ENCODE results near the gene RHBDD1.
A peak's percentile ranks its signal among the peaks of the same experiment; 100 is the strongest.

Gene RHBDD1

DNA sequence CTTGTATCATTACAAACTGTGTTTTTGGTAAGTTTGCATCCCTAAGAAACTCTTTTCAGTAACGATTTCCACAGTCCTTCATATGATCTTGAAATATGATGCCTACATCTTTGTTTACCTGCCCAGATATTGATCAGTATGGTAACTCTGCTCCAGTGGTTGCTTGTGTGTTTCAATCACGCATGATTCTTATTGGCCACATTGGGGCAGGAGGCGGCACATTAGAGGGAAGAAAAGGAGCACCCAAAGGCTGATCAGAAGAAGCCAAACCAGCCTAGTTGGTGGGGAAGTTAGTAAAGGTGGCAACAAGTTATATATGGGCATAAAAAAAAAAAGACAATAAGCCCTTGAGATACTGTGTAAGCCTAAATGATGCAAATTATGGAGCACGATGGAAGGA, 158.9 kb downstream of the RHBDD1 start:
- H4K20me1 ChIP-seq = no peaks in the 10 kb centered on the region
- H3K27me3 ChIP-seq = no peaks in the 10 kb centered on the region
- no peak overlapping the region for H3K9ac ChIP-seq
- H3K4me1 ChIP-seq = peaks cover 11 to 26% (median 20%) of the 10 kb centered on the region in 10 experiments
- peaks cover 0 to 25% (median 12%) of the 10 kb centered on the region in 11 experiments; a peak in 14 of 22 replicates for H3K36me3 ChIP-seq
- H3K4me2 ChIP-seq = peak overlapping the region in 8 of 11 experiments; percentile 45 to 82 (median 59); a peak in 16 of 22 replicates
- TF ChIP-seq Cebpa-rat (IDR thresholded peaks at IDR 0.05) = no peak
- H3K4me3 ChIP-seq = no peak overlapping the region
- peaks cover 0 to 11% (median 8%) of the 10 kb centered on the region in 11 experiments; a peak in 12 of 22 replicates for H3K9me3 ChIP-seq (replicated peaks in 1 of 11)
- H3K27ac ChIP-seq = 0 out of 22 replicates have a peak overlapping the region, but pooled peaks of 1 of the 11 experiments have one; percentile 30

DNA sequence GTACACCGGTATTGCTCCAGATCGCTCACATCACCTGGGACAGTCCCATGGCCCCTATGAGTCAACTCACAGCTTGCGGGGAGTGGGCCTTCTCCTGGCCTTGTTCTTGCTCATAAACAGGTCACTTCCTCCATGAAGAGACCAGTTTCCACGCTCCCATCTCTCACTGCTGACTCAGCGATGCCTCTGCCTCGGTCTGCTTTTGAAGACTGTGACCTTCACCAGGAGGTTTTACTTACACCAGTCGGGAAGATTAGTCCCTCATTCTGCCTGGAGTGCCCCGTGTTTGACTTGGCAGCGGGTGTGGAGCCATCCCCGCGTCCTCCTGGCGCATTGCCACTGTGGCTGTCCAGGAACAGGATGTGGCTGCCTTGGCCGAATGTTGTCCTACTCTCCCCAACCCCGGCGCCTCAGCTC, 159.8 kb downstream of the RHBDD1 start:
- Histone ChIP-seq H3K9ac (no peak overlapping the region), H3K27ac (peak overlapping the region in 1 of 11 experiments; percentile 30; a peak in 1 of 22 replicates), H3K36me3 (peaks cover 0 to 25% (median 15%) of the 10 kb centered on the region in 11 experiments; a peak in 15 of 22 replicates)

DNA sequence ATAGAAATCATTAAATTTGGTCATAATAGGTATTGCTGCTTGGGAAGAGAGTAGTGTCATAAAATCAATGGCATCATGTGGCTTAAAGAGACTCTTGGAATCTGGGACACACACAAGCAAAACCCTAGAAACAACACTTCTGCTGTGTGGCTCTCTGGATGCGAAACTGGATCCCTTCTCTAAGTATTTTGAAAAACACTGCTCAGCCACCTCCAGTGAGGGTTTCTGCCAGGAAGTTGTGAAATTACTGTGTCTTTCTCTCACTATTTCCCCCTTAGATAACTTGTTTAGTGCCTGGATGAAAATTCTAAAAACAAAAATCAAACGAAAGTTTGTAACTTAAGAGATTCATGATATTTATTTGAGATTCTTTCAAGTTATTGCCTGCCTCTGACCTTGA, 163.8 kb downstream of the RHBDD1 start:
- peaks cover 11 to 19% (median 16%) of the 10 kb centered on the region in 10 experiments for H3K4me1 ChIP-seq
- H3K4me2 ChIP-seq = no peak overlapping the region
- no peak overlapping the region for H3K27ac ChIP-seq
- TF ChIP-seq Cebpa-rat (IDR thresholded peaks at IDR 0.05) = no peak
- H3K27me3 ChIP-seq = no peaks in the 10 kb centered on the region
- H3K9ac ChIP-seq = no peak overlapping the region
- peaks cover 0 to 17% (median 11%) of the 10 kb centered on the region in 11 experiments; a peak in 15 of 22 replicates for H3K36me3 ChIP-seq
- peaks cover 6 to 23% (median 14%) of the 10 kb centered on the region in 11 experiments; a peak in 20 of 22 replicates for H3K9me3 ChIP-seq (replicated peaks in 1 of 11)
- H4K20me1 ChIP-seq = no peaks in the 10 kb centered on the region
- no peak overlapping the region for H3K4me3 ChIP-seq

More for the DNA sequence above, 159.8 kb downstream of the RHBDD1 start:
- Histone ChIP-seq H3K4me1 (peaks cover 11 to 26% (median 21%) of the 10 kb centered on the region in 10 experiments), H3K4me2 (peak overlapping the region; percentile 8 to 82 (median 55); a peak in 21 of 22 replicates), H4K20me1 (no peaks in the 10 kb centered on the region), H3K27me3 (no peaks in the 10 kb centered on the region), H3K9me3 (replicated peaks in 1 of 11) (peaks cover 3 to 14% (median 12%) of the 10 kb centered on the region in 11 experiments; a peak in 21 of 22 replicates), H3K4me3 (no peak overlapping the region; a peak in 1 of 20 replicates)
- no peak for TF ChIP-seq Cebpa-rat (IDR thresholded peaks at IDR 0.05)

DNA sequence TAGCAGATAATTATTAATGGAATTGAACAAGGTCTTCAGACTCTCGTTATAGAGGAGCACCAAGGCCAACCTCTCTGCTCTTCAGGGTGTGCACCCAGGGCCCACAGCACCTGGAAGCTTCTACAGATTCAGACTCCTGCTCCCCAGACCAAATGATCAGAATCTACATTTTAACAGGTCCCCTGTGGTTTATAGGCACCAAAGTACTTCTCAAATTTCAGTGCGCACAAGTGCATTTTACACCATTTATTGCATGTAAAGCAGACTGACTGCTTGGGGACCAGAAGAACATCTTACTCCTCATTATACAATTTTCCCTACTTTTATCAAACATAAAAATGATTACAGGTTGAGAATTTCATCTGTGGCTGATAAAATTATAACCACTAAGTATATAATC, 164.3 kb downstream of the RHBDD1 start:
- H4K20me1 ChIP-seq = no peaks in the 10 kb centered on the region
- no peak overlapping the region for H3K9ac ChIP-seq
- no peak for TF ChIP-seq Cebpa-rat (IDR thresholded peaks at IDR 0.05)
- H3K27me3 ChIP-seq = no peaks in the 10 kb centered on the region
- H3K4me1 ChIP-seq = peaks cover 9 to 14% (median 11%) of the 10 kb centered on the region in 10 experiments
- H3K36me3 ChIP-seq = peaks cover 0 to 17% (median 11%) of the 10 kb centered on the region in 11 experiments; a peak in 15 of 22 replicates
- no peak overlapping the region for H3K27ac ChIP-seq
- H3K4me3 ChIP-seq = no peak overlapping the region
- no peak overlapping the region for H3K4me2 ChIP-seq
- peaks cover 6 to 23% (median 14%) of the 10 kb centered on the region in 11 experiments; a peak in 20 of 22 replicates for H3K9me3 ChIP-seq (replicated peaks in 1 of 11)

DNA sequence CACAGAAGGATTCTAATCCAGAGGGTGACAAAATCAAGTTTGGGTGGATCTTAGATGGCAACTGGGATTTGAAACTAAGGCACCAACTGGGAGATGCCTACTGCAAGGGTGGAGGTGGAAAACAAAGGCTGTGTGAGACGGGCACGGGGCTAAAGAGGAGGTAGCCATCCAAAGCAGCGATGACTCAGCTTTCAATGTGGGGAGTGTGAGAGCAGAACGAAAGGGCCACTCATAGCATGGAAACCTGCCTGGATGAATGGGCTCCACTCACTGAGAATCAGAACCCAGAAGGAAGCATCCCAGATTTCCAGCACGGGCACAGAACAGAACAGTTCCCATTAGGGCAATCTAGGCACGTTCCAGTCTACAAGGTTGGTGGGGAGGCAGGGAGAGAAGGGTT, 168.6 kb downstream of the RHBDD1 start:
- peaks cover 0 to 8% (median 0%) of the 10 kb centered on the region in 11 experiments; a peak in 3 of 22 replicates for H3K36me3 ChIP-seq
- no peaks in the 10 kb centered on the region for H4K20me1 ChIP-seq
- no peak overlapping the region for H3K9ac ChIP-seq
- no peak overlapping the region for H3K4me2 ChIP-seq
- 0 out of 20 replicates have a peak, but pooled peaks cover 0 to 4% (median 0%) of the 10 kb centered on the region in 10 experiments for H3K4me1 ChIP-seq
- no peak overlapping the region for H3K4me3 ChIP-seq
- no peak overlapping the region for H3K27ac ChIP-seq
- peaks cover 0 to 14% (median 9%) of the 10 kb centered on the region in 11 experiments; a peak in 16 of 22 replicates for H3K9me3 ChIP-seq (replicated peaks in 1 of 11)
- no peaks in the 10 kb centered on the region for H3K27me3 ChIP-seq
- no peak for TF ChIP-seq Cebpa-rat (IDR thresholded peaks at IDR 0.05)

DNA sequence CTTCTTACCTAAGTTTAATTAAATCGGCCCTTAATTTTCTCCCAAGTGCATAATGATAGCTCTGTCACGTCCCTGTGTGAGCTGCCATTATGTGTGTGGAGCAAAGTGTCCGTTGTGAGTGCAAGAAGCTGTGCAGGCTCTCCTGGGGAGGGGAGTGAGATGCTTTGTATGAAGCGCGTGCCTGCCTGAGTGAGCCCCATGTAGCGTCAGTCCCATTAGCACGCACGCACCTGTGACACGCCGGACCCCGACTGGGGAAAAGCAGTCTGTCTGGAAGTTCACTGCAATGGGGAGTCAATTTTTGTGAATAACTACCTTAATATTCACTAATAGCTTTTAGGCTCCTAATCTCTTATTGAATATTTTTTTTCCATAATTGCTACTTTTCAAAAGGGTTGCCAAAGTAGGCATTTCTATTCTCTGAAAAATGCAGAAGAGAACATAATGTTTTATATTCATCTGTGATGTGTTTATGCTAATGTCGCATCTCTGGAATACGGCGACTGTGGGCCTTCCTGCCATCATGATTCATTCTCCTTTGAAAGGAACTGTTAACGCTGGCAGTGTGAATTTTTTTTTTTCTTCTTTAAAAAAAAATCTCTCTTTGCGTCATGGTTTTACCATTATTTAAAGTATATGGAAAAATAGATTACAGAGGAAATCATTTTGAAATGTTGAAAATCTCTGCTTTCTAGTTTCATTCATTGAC, 170.5 kb downstream of the RHBDD1 start:
- no peaks in the 10 kb centered on the region for H3K36me3 ChIP-seq
- no peak overlapping the region for H3K4me2 ChIP-seq
- H4K20me1 ChIP-seq = no peaks in the 10 kb centered on the region
- peaks cover 0 to 4% (median 0%) of the 10 kb centered on the region in 11 experiments; a peak in 6 of 22 replicates for H3K9me3 ChIP-seq (replicated peaks in 1 of 11)
- no peak overlapping the region for H3K9ac ChIP-seq
- H3K27ac ChIP-seq = no peak overlapping the region
- H3K27me3 ChIP-seq = no peaks in the 10 kb centered on the region
- no peak overlapping the region for H3K4me3 ChIP-seq
- no peak for TF ChIP-seq Cebpa-rat (IDR thresholded peaks at IDR 0.05)
- no peaks in the 10 kb centered on the region for H3K4me1 ChIP-seq

DNA sequence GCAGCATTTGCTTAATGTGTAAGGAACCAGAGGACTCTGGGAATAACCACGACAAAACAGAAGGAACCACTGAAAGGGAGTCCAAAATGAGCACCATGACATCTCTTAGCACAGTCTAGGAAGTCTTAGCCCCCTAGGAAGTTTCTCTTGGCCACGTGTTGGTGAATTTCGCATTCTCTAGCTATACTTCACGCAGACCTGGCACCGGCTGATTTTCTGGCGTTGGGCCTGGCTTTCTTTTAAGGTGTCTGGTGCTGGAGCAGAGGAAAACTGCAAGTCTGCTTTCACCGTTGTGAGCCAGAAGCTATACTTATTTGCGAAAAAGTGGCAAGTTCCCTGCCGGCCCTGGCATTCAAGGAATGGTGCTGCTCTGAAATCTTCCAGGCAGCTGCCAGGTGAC, 171.3 kb downstream of the RHBDD1 start:
- Histone ChIP-seq H3K36me3 (no peaks in the 10 kb centered on the region), H3K9me3 (replicated peaks in 1 of 11) (no peaks in the 10 kb centered on the region; a peak in 1 of 22 replicates), H3K27ac (no peak overlapping the region), H4K20me1 (no peaks in the 10 kb centered on the region), H3K4me1 (no peaks in the 10 kb centered on the region), H3K4me3 (no peak overlapping the region), H3K4me2 (no peak overlapping the region), H3K9ac (no peak overlapping the region), H3K27me3 (no peaks in the 10 kb centered on the region)
- no peak for TF ChIP-seq Cebpa-rat (IDR thresholded peaks at IDR 0.05)

DNA sequence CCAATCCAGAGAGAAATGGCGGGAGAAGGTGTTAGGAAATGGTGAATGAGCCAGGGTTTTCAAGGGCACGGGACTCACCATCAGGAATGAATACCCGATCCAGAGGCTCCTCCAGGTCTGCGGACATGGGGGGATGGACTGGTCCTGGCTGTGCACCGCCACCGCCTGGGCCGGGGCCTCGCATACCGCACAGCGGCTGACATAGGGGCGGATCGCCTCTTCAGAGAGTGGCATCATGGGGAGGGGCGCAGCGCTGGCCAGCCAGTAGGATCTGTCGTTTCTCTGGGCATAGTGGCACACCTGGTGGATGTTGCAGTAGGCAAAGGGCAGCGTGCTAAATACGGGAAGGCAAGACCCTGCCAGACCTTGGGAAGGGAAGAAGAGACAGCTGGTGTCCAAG, 172.1 kb downstream of the RHBDD1 start:
- H3K4me2 ChIP-seq = no peak overlapping the region
- no peaks in the 10 kb centered on the region for H3K36me3 ChIP-seq
- no peaks in the 10 kb centered on the region for H4K20me1 ChIP-seq

DNA sequence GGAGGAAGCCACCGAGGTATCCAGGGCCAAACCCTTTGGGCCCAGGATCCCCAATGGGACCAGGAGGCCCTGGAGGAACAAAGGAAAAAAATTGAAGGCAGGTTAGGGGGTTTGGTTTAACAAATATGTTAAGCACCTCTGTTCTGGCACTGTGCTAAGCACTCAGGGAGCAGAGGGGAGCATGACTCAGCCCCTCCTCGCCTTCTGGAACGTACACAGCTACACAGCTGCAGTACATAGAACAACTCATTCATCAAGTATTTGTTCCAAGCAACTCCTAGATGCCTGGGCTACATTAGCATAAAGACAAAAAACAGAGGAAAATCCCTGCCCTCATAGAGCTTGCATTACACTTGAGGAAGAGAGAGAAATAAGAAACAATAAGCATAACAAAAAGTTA, 174.6 kb downstream of the RHBDD1 start:
- Histone ChIP-seq H3K27me3 (no peaks in the 10 kb centered on the region), H4K20me1 (no peaks in the 10 kb centered on the region), H3K4me2 (no peak overlapping the region), H3K36me3 (no peaks in the 10 kb centered on the region), H3K9ac (no peak overlapping the region), H3K4me1 (peaks cover 0 to 18% (median 13%) of the 10 kb centered on the region in 10 experiments; a peak in 14 of 20 replicates), H3K4me3 (no peak overlapping the region), H3K27ac (no peak overlapping the region), H3K9me3 (replicated peaks in 1 of 11) (no peaks in the 10 kb centered on the region; a peak in 1 of 22 replicates)
- TF ChIP-seq Cebpa-rat (IDR thresholded peaks at IDR 0.05) = no peak

More for the DNA sequence above, 172.1 kb downstream of the RHBDD1 start:
- H3K4me3 ChIP-seq = no peak overlapping the region
- H3K4me1 ChIP-seq = peaks cover 0 to 6% (median 2%) of the 10 kb centered on the region in 10 experiments; a peak in 11 of 20 replicates
- H3K27ac ChIP-seq = no peak overlapping the region
- no peak for TF ChIP-seq Cebpa-rat (IDR thresholded peaks at IDR 0.05)
- no peak overlapping the region for H3K9ac ChIP-seq
- H3K27me3 ChIP-seq = no peaks in the 10 kb centered on the region
- no peaks in the 10 kb centered on the region; a peak in 1 of 22 replicates for H3K9me3 ChIP-seq (replicated peaks in 1 of 11)

Data from BLaER1 treated with 17β-estradiol and CSF1 and Interleukin-3, amounts not matched to agents 10 nM and 100 nM (cell line).